CD14-positive monocyte (primary cell): ENCODE data around the gene FAM221A. TPM values are rescaled to one million over a fixed set of nuclear protein-coding genes. Genes with fewer than 3 reads are reported as not detected.

Source experiments
- DNase-seq, 3 donors: peaks; one replicate each; pipeline ENCODE4 v3.0.0-alpha.2; 2011 to 2022
- H2AFZ ChIP-seq: 2 replicates; pipeline ENCODE4 v1.6.0; 2012; ENCODE audit warnings: mild to moderate bottlenecking, low read depth, low read length, inconsistent platforms; ENCODE audit not compliant: insufficient read depth, poor library complexity, severe bottlenecking
- H3K27ac ChIP-seq, 2 donors: 1 replicate in 1 of 2; 2 replicates in 1 of 2; pipeline ENCODE4 v1.5.1; 2012 to 2013; ENCODE audit warnings: low read length in 2 of 2, control low read depth in 1 of 2, inconsistent platforms in 1 of 2, low read depth in 1 of 2, mild to moderate bottlenecking in 1 of 2
- H3K27me3 ChIP-seq, 2 donors: one replicate each; pipeline versions ENCODE4 v1.6.0 to v1.6.1; 2011 to 2013; ENCODE audit warnings: low read length in 2 of 2; ENCODE audit not compliant: control insufficient read depth in 2 of 2, insufficient read depth in 2 of 2
- H3K36me3 ChIP-seq, 2 donors: replicated peaks in 1 of 2; 1 replicate in 1 of 2; 2 replicates in 1 of 2; pipeline versions ENCODE4 v1.5.1 to v1.6.1; 2012 to 2013; ENCODE audit warnings: low read length in 2 of 2, control low read depth in 1 of 2, inconsistent platforms in 1 of 2, mild to moderate bottlenecking in 1 of 2; ENCODE audit not compliant: insufficient read depth in 2 of 2, control insufficient read depth in 1 of 2
- H3K4me1 ChIP-seq, 2 donors: 1 replicate in 1 of 2; 2 replicates in 1 of 2; pipeline versions ENCODE4 v1.5.1 to v1.6.1; 2012 to 2013; ENCODE audit warnings: low read length in 2 of 2, control low read depth in 1 of 2, inconsistent platforms in 1 of 2, mild to moderate bottlenecking in 1 of 2, moderate library complexity in 1 of 2; ENCODE audit not compliant: insufficient read depth in 2 of 2, control insufficient read depth in 1 of 2
- H3K4me2 ChIP-seq: replicated peaks from 2 replicates; pipeline ENCODE3; 2012; ENCODE audit warnings: low read length, moderate library complexity, mild to moderate bottlenecking; ENCODE audit not compliant: poor library complexity, severe bottlenecking; ENCODE audit errors: extremely low read depth
- H3K4me3 ChIP-seq, 3 experiments: fragments of 200-600 bp in 1 of 3; sonication (generic) in 1 of 3; replicated peaks in 1 of 3; 1 replicate in 2 of 3; 2 replicates in 1 of 3; pipeline ENCODE4 v1.5.1; 2011 to 2013; ENCODE audit warnings: low read length in 3 of 3, mild to moderate bottlenecking in 3 of 3, control low read depth in 2 of 3, low read depth in 2 of 3, inconsistent platforms in 1 of 3, moderate library complexity in 1 of 3
- H3K79me2 ChIP-seq: 2 replicates; pipeline ENCODE4 v1.6.0; 2012; ENCODE audit warnings: mild to moderate bottlenecking, control low read depth, inconsistent platforms, low read length, moderate library complexity; ENCODE audit not compliant: insufficient read depth
- H3K9ac ChIP-seq: 2 replicates; pipeline ENCODE4 v1.6.0; 2017; ENCODE audit warnings: low read length, mild to moderate bottlenecking; ENCODE audit not compliant: insufficient read depth, poor library complexity, severe bottlenecking
- H3K9me3 ChIP-seq, 2 donors: replicated peaks in 1 of 2; 1 replicate in 1 of 2; 2 replicates in 1 of 2; pipeline versions ENCODE4 v1.5.1 to v1.6.1; 2012 to 2013; ENCODE audit warnings: low read length in 2 of 2, control low read depth in 1 of 2; ENCODE audit not compliant: control insufficient read depth in 1 of 2, insufficient read depth in 1 of 2
- H4K20me1 ChIP-seq: 2 replicates; pipeline ENCODE4 v1.6.0; 2012; ENCODE audit warnings: mild to moderate bottlenecking, low read length, control low read depth, moderate library complexity; ENCODE audit not compliant: insufficient read depth
- H3K27ac Mint-ChIP-seq, 7 donors: one replicate each; pipeline ENCODE4 v1.8.0; 2020; ENCODE audit warnings: mild to moderate bottlenecking in 7 of 7, mixed read lengths in 7 of 7, moderate library complexity in 6 of 7, inconsistent platforms in 2 of 7
- H3K27me3 Mint-ChIP-seq, 3 donors: one replicate each; pipeline ENCODE4 v1.8.0; 2021 to 2022; ENCODE audit warnings: low read depth in 3 of 3, mild to moderate bottlenecking in 3 of 3, mixed read lengths in 3 of 3, moderate library complexity in 3 of 3, inconsistent platforms in 1 of 3
- H3K36me3 Mint-ChIP-seq, 2 donors: one replicate each; pipeline ENCODE4 v1.8.0; 2020; ENCODE audit warnings: mixed read lengths in 2 of 2, inconsistent platforms in 1 of 2, mild to moderate bottlenecking in 1 of 2
- H3K4me1 Mint-ChIP-seq: one replicate; pipeline ENCODE4 v1.8.0; 2020; ENCODE audit warnings: mild to moderate bottlenecking, mixed read lengths
- H3K4me3 Mint-ChIP-seq, 2 donors: one replicate each; pipeline ENCODE4 v1.8.0; 2020; ENCODE audit warnings: mild to moderate bottlenecking in 2 of 2, mixed read lengths in 2 of 2, moderate library complexity in 1 of 2
- H3K9me3 Mint-ChIP-seq, 7 donors: one replicate each; pipeline ENCODE4 v1.8.0; 2020 to 2022; ENCODE audit warnings: mixed read lengths in 7 of 7, mild to moderate bottlenecking in 6 of 7, moderate library complexity in 6 of 7, inconsistent platforms in 2 of 7
- WGBS: methylation state at CpG from one replicate; pipeline ENCODE4 v1.1.5; 2013; ENCODE audit warnings: missing lambda C conversion rate; ENCODE audit not compliant: insufficient coverage; 5-methylcytosine and 5-hydroxymethylcytosine counted together
- intact Hi-C, 2 donors: fragments of 100-400 bp; cut with micrococcal nuclease; formaldehyde crosslinking; loops; one replicate each; pipeline versions ENCODE4 v1.15.0 to v1.15.1; 2023
- polyA plus RNA-seq, 3 donors: library from polyadenylated mRNA; depleted of rRNA in 1 of 3; unstranded in 2 of 3; stranded (reverse) in 1 of 3; fragments of 300-500 nt in 2 of 3; fragments of >200 nt in 1 of 3; fragmentation: Illumina TruSeq in 2 of 3; gene quantifications; 1 replicate in 2 of 3; 2 replicates in 1 of 3; pipeline ENCODE4 v1.2.3, GENCODE V29; 2012 to 2021
- small RNA-seq: library from RNA; depleted of rRNA; stranded (forward); fragments of <200 nt; gene quantifications from one replicate; pipeline ENCODE3, GENCODE V24; 2012; ENCODE audit warnings: low read depth; ENCODE audit not compliant: insufficient read length
- TF ChIP-seq, protein P1 (sequence below): fragments of 200-600 bp; IDR thresholded peaks from one replicate; pipeline ENCODE4 v1.8.0; 2022; ENCODE audit warnings: antibody characterized with exemption, mild to moderate bottlenecking

FAM221A gene
- polyA plus RNA-seq, 3 donors, result 1.4 to 7.8 (median 2.1) TPM

- peaks cover 27 to 38% of the 10 kb centered on the region in 2 donors for H3K9me3 ChIP-seq
- H2AFZ ChIP-seq, result no peak overlapping the region
- Mint-ChIP-seq H3K27me3 (peaks cover 1 to 5% (median 2%) of the 10 kb centered on the region in 3 donors), H3K36me3 (no peaks in the 10 kb centered on the region), H3K4me1 (no peaks in the 10 kb centered on the region), H3K27ac (no peak overlapping the region), H3K4me3 (no peak overlapping the region), H3K9me3 (peaks cover 19 to 41% (median 36%) of the 10 kb centered on the region in 7 donors)
- H3K4me2 ChIP-seq, result no peak overlapping the region
- TF ChIP-seq, protein P1, sequence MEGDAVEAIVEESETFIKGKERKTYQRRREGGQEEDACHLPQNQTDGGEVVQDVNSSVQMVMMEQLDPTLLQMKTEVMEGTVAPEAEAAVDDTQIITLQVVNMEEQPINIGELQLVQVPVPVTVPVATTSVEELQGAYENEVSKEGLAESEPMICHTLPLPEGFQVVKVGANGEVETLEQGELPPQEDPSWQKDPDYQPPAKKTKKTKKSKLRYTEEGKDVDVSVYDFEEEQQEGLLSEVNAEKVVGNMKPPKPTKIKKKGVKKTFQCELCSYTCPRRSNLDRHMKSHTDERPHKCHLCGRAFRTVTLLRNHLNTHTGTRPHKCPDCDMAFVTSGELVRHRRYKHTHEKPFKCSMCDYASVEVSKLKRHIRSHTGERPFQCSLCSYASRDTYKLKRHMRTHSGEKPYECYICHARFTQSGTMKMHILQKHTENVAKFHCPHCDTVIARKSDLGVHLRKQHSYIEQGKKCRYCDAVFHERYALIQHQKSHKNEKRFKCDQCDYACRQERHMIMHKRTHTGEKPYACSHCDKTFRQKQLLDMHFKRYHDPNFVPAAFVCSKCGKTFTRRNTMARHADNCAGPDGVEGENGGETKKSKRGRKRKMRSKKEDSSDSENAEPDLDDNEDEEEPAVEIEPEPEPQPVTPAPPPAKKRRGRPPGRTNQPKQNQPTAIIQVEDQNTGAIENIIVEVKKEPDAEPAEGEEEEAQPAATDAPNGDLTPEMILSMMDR, result no peak
- no peaks in the 10 kb centered on the region for H3K27me3 ChIP-seq
- H4K20me1 ChIP-seq, result no peaks in the 10 kb centered on the region
- no CpG with 5 or more reads among the region's 1 CpG for WGBS
- H3K36me3 ChIP-seq, result no peaks in the 10 kb centered on the region
- no peak overlapping the region for H3K9ac ChIP-seq
- H3K27ac ChIP-seq, result no peak overlapping the region
- no peak for DNase-seq
- intact Hi-C loops, result no loop called here
- H3K4me1 ChIP-seq, result no peaks in the 10 kb centered on the region
- H3K79me2 ChIP-seq, result no peaks in the 10 kb centered on the region
- no peak overlapping the region for H3K4me3 ChIP-seq
Measured at GRCh38 chr7:23746629-23747028, 66.6 kb downstream of the FAM221A start.

GRCh38 chr7:23751852-23752251 is 71.9 kb downstream of the FAM221A start:
- no peaks in the 10 kb centered on the region for H3K27me3 ChIP-seq
- no peaks in the 10 kb centered on the region for H4K20me1 ChIP-seq
- Mint-ChIP-seq H3K36me3 (no peaks in the 10 kb centered on the region), H3K27me3 (peaks cover 0 to 2% (median 2%) of the 10 kb centered on the region in 3 donors), H3K27ac (no peak overlapping the region), H3K4me1 (no peaks in the 10 kb centered on the region), H3K4me3 (no peak overlapping the region), H3K9me3 (peaks cover 0 to 14% (median 5%) of the 10 kb centered on the region in 7 donors)
- H3K79me2 ChIP-seq, result no peaks in the 10 kb centered on the region
- no peak overlapping the region for H3K9ac ChIP-seq
- intact Hi-C loops, result no loop called here
- no peak overlapping the region for H3K27ac ChIP-seq
- WGBS, result no CpG with 5 or more reads among the region's 1 CpG
- H3K4me3 ChIP-seq, result no peak overlapping the region
- H3K9me3 ChIP-seq, result no peaks in the 10 kb centered on the region
- H3K4me2 ChIP-seq, result no peak overlapping the region
- no peaks in the 10 kb centered on the region for H3K36me3 ChIP-seq
- DNase-seq, result no peak
- TF ChIP-seq, protein P1, result no peak
- no peaks in the 10 kb centered on the region for H3K4me1 ChIP-seq
- H2AFZ ChIP-seq, result no peak overlapping the region

Small RNAs within 50 kb of the gene (small RNA-seq; reads per million reads assigned to genes)
- gene AC006026.2, result not detected

Other genes with a start within 250 kb of the FAM221A start
- gene IGF2BP3, start 209.7 kb upstream of the FAM221A start, polyA plus RNA-seq, result 1 to 10 TPM in 2 of 3 donors, under 1 TPM in 1; 0.60 to 5.3 (median 3.2) TPM
- gene TRA2A, start 148.2 kb upstream of the FAM221A start, polyA plus RNA-seq, result 10 to 100 TPM; 31.2 to 92.8 (median 46.6) TPM
- gene CCDC126, start 82.8 kb upstream of the FAM221A start, polyA plus RNA-seq, result 10 to 100 TPM in 2 of 3 donors, 1 to 10 TPM in 1; 3.5 to 20.1 (median 17.4) TPM
- under 1 TPM in 1 of 3 donors, not detected in 2; 0.11 TPM for gene STK31, start 30.0 kb downstream of the FAM221A start, polyA plus RNA-seq